Astrocyte (in vitro differentiated cells and primary cell): Measurements from ENCODE around the gene MXD1. TPM values are rescaled to one million over a fixed set of nuclear protein-coding genes. Genes with fewer than 3 reads are reported as not detected.

Experiments used
- DNase-seq: peaks from one replicate; pipeline ENCODE4 v3.0.0-alpha.2; 2010; ENCODE audit warnings: low read depth
- FAIRE-seq: peaks from 2 replicates; lab custom pipeline; 2011; peaks lifted over from hg19 to GRCh38; lab: Jason Lieb, UNC
- H2AFZ ChIP-seq: 2 replicates; pipeline ENCODE4 v1.6.0; 2012; ENCODE audit warnings: low read depth, low read length, inconsistent platforms
- H3K27ac ChIP-seq: 2 replicates; pipeline ENCODE4 v1.5.1; 2011; ENCODE audit warnings: low read depth, low read length, inconsistent platforms
- H3K27me3 ChIP-seq: 2 replicates; pipeline ENCODE4 v1.6.0; 2011; ENCODE audit warnings: low read length, inconsistent platforms; ENCODE audit not compliant: insufficient read depth
- H3K36me3 ChIP-seq: 2 replicates; pipeline ENCODE4 v1.5.1; 2011; ENCODE audit warnings: low read length, inconsistent platforms; ENCODE audit not compliant: insufficient read depth
- H3K4me1 ChIP-seq: 2 replicates; pipeline ENCODE4 v1.5.1; 2011; ENCODE audit warnings: low read length, inconsistent platforms; ENCODE audit not compliant: insufficient read depth
- H3K4me2 ChIP-seq: 2 replicates; pipeline ENCODE4 v1.6.0; 2012; ENCODE audit warnings: low read length, inconsistent platforms
- H3K4me3 ChIP-seq: 2 replicates; pipeline ENCODE4 v1.5.1; 2011; ENCODE audit warnings: low read depth, mild to moderate bottlenecking, low read length, inconsistent platforms; ENCODE audit not compliant: insufficient read depth
- H3K79me2 ChIP-seq: 2 replicates; pipeline ENCODE4 v1.6.0; 2012; ENCODE audit warnings: mild to moderate bottlenecking, low read length, inconsistent platforms; ENCODE audit not compliant: insufficient read depth
- H3K9ac ChIP-seq: 2 replicates; pipeline ENCODE4 v1.6.0; 2012; ENCODE audit warnings: mild to moderate bottlenecking, low read length, inconsistent platforms
- H3K9me3 ChIP-seq: 2 replicates; pipeline ENCODE4 v1.5.1; 2012; ENCODE audit warnings: low read depth, mild to moderate bottlenecking, low read length, inconsistent platforms; ENCODE audit not compliant: insufficient read depth
- H4K20me1 ChIP-seq: 2 replicates; pipeline ENCODE4 v1.6.0; 2012; ENCODE audit warnings: low read length, inconsistent platforms; ENCODE audit not compliant: insufficient read depth
- H3K27ac Mint-ChIP-seq: one replicate; pipeline ENCODE4 v1.8.0; 2021; ENCODE audit warnings: mild to moderate bottlenecking, mixed read lengths; ENCODE audit not compliant: unreplicated experiment
- H3K27me3 Mint-ChIP-seq: one replicate; pipeline ENCODE4 v1.8.0; 2021; ENCODE audit warnings: low read depth, mixed read lengths; ENCODE audit not compliant: unreplicated experiment
- H3K36me3 Mint-ChIP-seq: one replicate; pipeline ENCODE4 v1.8.0; 2021; ENCODE audit warnings: low read depth, mixed read lengths; ENCODE audit not compliant: unreplicated experiment
- H3K4me1 Mint-ChIP-seq: one replicate; pipeline ENCODE4 v1.8.0; 2021; ENCODE audit warnings: low read depth, mixed read lengths; ENCODE audit not compliant: unreplicated experiment
- H3K4me3 Mint-ChIP-seq: one replicate; pipeline ENCODE4 v1.8.0; 2021; ENCODE audit warnings: mild to moderate bottlenecking, moderate library complexity, mixed read lengths; ENCODE audit not compliant: unreplicated experiment
- H3K9me3 Mint-ChIP-seq: one replicate; pipeline ENCODE4 v1.8.0; 2021; ENCODE audit warnings: mild to moderate bottlenecking, mixed read lengths; ENCODE audit not compliant: unreplicated experiment
- CTCF ChIP-seq: IDR thresholded peaks from 2 replicates; pipeline ENCODE4 v1.5.1; 2011; ENCODE audit warnings: low read depth, mild to moderate bottlenecking, inconsistent platforms, low read length, moderate library complexity; ENCODE audit not compliant: insufficient read depth
- EZH2 ChIP-seq: IDR thresholded peaks from 2 replicates; pipeline ENCODE4 v1.6.1; 2012; ENCODE audit warnings: mild to moderate bottlenecking, low read length, inconsistent platforms; ENCODE audit not compliant: insufficient read depth
- total RNA-seq: library from RNA; stranded (reverse); gene quantifications from 2 replicates; pipeline ENCODE4 v1.2.1, GENCODE V29; 2021

MXD1 gene
- total RNA-seq, 1 donor from 2014 or later, result 29.2 TPM

GRCh38 chr2:69952336-69953115 lies 37.6 kb downstream of the MXD1 start:
- FAIRE-seq (no peak), DNase-seq (no peak)
- H3K4me1 Mint-ChIP-seq, result no peaks in the 10 kb centered on the region
- peaks cover 28% of the 10 kb centered on the region for H3K27me3 Mint-ChIP-seq
- H3K9me3 ChIP-seq, result no peaks in the 10 kb centered on the region
- peaks cover 11% of the 10 kb centered on the region for H3K27me3 ChIP-seq
- H3K27ac ChIP-seq, result no peak overlapping the region
- no peak overlapping the region for H3K4me3 Mint-ChIP-seq
- H3K4me3 ChIP-seq, result no peak overlapping the region
- no peak overlapping the region for H2AFZ ChIP-seq
- no peak overlapping the region for H3K27ac Mint-ChIP-seq
- H3K9me3 Mint-ChIP-seq, result peaks cover 4% of the 10 kb centered on the region
- no peak overlapping the region for H3K4me2 ChIP-seq
- H3K79me2 ChIP-seq, result no peaks in the 10 kb centered on the region
- H3K36me3 ChIP-seq, result no peaks in the 10 kb centered on the region
- no peaks in the 10 kb centered on the region for H3K4me1 ChIP-seq
- H3K36me3 Mint-ChIP-seq, result no peaks in the 10 kb centered on the region
- TF ChIP-seq CTCF (no peak), EZH2 (no peak)
- no peak overlapping the region for H3K9ac ChIP-seq
- H4K20me1 ChIP-seq, result no peaks in the 10 kb centered on the region

- Mint-ChIP-seq H3K27ac (no peak overlapping the region), H3K27me3 (peaks cover 36% of the 10 kb centered on the region), H3K4me1 (no peaks in the 10 kb centered on the region), H3K36me3 (no peaks in the 10 kb centered on the region), H3K4me3 (no peak overlapping the region), H3K9me3 (peaks cover 4% of the 10 kb centered on the region)
- no peak overlapping the region for H3K4me3 ChIP-seq
- no peak for DNase-seq
- H2AFZ ChIP-seq, result peak overlapping the region; percentile 4
- TF ChIP-seq CTCF (no peak), EZH2 (no peak)
- H4K20me1 ChIP-seq, result no peaks in the 10 kb centered on the region
- H3K4me2 ChIP-seq, result no peak overlapping the region
- no peaks in the 10 kb centered on the region for H3K9me3 ChIP-seq
- no peaks in the 10 kb centered on the region for H3K4me1 ChIP-seq
- no peak overlapping the region for H3K9ac ChIP-seq
- no peaks in the 10 kb centered on the region for H3K36me3 ChIP-seq
- no peak overlapping the region for H3K27ac ChIP-seq
- FAIRE-seq, result no peak
- no peaks in the 10 kb centered on the region for H3K79me2 ChIP-seq
- H3K27me3 ChIP-seq, result peaks cover 9% of the 10 kb centered on the region
Observed at GRCh38 chr2:69954084-69954483, 39.2 kb downstream of the MXD1 start.

GRCh38 chr2:69955029-69955428 lies 40.1 kb downstream of the MXD1 start:
- H3K4me3 Mint-ChIP-seq, result no peak overlapping the region
- H4K20me1 ChIP-seq, result no peaks in the 10 kb centered on the region
- FAIRE-seq (no peak), DNase-seq (no peak)
- no peaks in the 10 kb centered on the region for H3K9me3 ChIP-seq
- no peak overlapping the region for H2AFZ ChIP-seq
- no peak overlapping the region for H3K9ac ChIP-seq
- H3K4me3 ChIP-seq, result no peak overlapping the region
- no peaks in the 10 kb centered on the region for H3K79me2 ChIP-seq
- peaks cover 4% of the 10 kb centered on the region for H3K9me3 Mint-ChIP-seq
- H3K27ac Mint-ChIP-seq, result no peak overlapping the region
- peaks cover 9% of the 10 kb centered on the region for H3K27me3 ChIP-seq
- no peak overlapping the region for H3K4me2 ChIP-seq
- H3K36me3 Mint-ChIP-seq, result no peaks in the 10 kb centered on the region
- H3K27me3 Mint-ChIP-seq, result peaks cover 45% of the 10 kb centered on the region
- H3K27ac ChIP-seq, result no peak overlapping the region
- TF ChIP-seq CTCF, result no peak
- no peak for TF ChIP-seq EZH2
- no peaks in the 10 kb centered on the region for H3K4me1 ChIP-seq
- no peaks in the 10 kb centered on the region for H3K4me1 Mint-ChIP-seq
- H3K36me3 ChIP-seq, result no peaks in the 10 kb centered on the region
